ENCODE data around the gene USP17L20.
"Not testable (repeated sequence)": the region's sequence is repeated elsewhere in the genome, so short reads cannot be mapped to it uniquely, and the experiment has no call there.

- not testable (repeated sequence) for TF ChIP-seq MAX (IDR thresholded peaks at IDR 0.05); EP300 (IDR thresholded peaks at IDR 0.05; ENCODE audit: borderline replicate concordance); CEBPB (IDR thresholded peaks at IDR 0.05); ZBTB7A (IDR thresholded peaks at IDR 0.05; ENCODE audit: low read depth)
Measured at GRCh38 chr4:9257824-9258223, at the start of gene USP17L20.

All from Ishikawa (cell line).